SK-N-SH (cell line): Measurements from ENCODE around the gene NPAS3. TPM values are rescaled to one million over a fixed set of nuclear protein-coding genes. Genes with fewer than 3 reads are reported as not detected.

Source experiments
- CTCF ChIA-PET: fragments of 300-600, 350-600 bp; formaldehyde crosslinking; extraction: SDS; loops from one replicate; lab custom pipeline; 2021; lab: Yijun Ruan, JAX
- POLR2A ChIA-PET: fragments of 350-600 bp; sonication (Branson Sonifier 250); formaldehyde crosslinking; extraction: SDS; loops from one replicate; lab custom pipeline; 2020; ENCODE audit warnings: antibody characterized with exemption, inconsistent platforms; lab: Yijun Ruan, JAX
- DNase-seq: peaks from one replicate; pipeline ENCODE4 v3.0.0; 2012
- H2AFZ ChIP-seq: fragments of 200-600 bp; sonication (generic); 2 replicates; pipeline ENCODE4 v1.8.1; 2016; ENCODE audit warnings: antibody characterized with exemption, mild to moderate bottlenecking, low read depth
- H3F3A ChIP-seq: fragments of 200-600 bp; sonication (generic); replicated peaks from 2 replicates; pipeline ENCODE3; 2016; ENCODE audit warnings: antibody characterized with exemption, mild to moderate bottlenecking; ENCODE audit not compliant: insufficient read depth
- H3K27ac ChIP-seq, 2 experiments: fragments of 200-500 bp in 1 of 2; fragments of 200-600 bp in 1 of 2; sonication (Bioruptor generic) in 1 of 2; sonication (generic), shearing (Covaris generic) in 1 of 2; 2 replicates each; pipeline versions ENCODE4 v1.5.1 to v1.6.1; 2014 to 2016; ENCODE audit warnings: low read depth in 2 of 2, inconsistent platforms in 1 of 2, low read length in 1 of 2, mild to moderate bottlenecking in 1 of 2, mixed read lengths in 1 of 2
- H3K27me3 ChIP-seq: fragments of 200-600 bp; sonication (generic), shearing (Covaris generic); 2 replicates; pipeline ENCODE4 v1.6.1; 2016; ENCODE audit warnings: mixed run types; ENCODE audit not compliant: insufficient read depth
- H3K36me3 ChIP-seq, 2 experiments: fragments of 200-500 bp in 1 of 2; fragments of 200-600 bp in 1 of 2; sonication (Bioruptor generic) in 1 of 2; sonication (generic) in 1 of 2; replicated peaks in 1 of 2; 2 replicates each; pipeline versions ENCODE3 to v1.5.1; 2014 to 2016; ENCODE audit warnings: low read length in 1 of 2, mild to moderate bottlenecking in 1 of 2; ENCODE audit not compliant: insufficient read depth in 2 of 2, control insufficient read depth in 1 of 2
- H3K4me1 ChIP-seq, 2 experiments: fragments of 200-500 bp in 1 of 2; fragments of 200-600 bp in 1 of 2; sonication (Bioruptor generic) in 1 of 2; sonication (generic), shearing (Covaris generic) in 1 of 2; 2 replicates each; pipeline versions ENCODE4 v1.5.1 to v1.6.1; 2014 to 2016; ENCODE audit warnings: low read depth in 1 of 2, low read length in 1 of 2, mixed run types in 1 of 2; ENCODE audit not compliant: insufficient read depth in 2 of 2, control insufficient read depth in 1 of 2
- H3K4me2 ChIP-seq: fragments of 200-600 bp; sonication (generic), shearing (Covaris generic); 2 replicates; pipeline ENCODE4 v1.6.1; 2017; ENCODE audit warnings: mixed run types
- H3K4me3 ChIP-seq, 2 experiments: fragments of 200-500 bp in 1 of 2; fragments of 200-600 bp in 1 of 2; sonication (Bioruptor generic) in 1 of 2; sonication (generic), shearing (Covaris generic) in 1 of 2; 2 replicates each; pipeline versions ENCODE4 v1.5.1 to v1.8.1; 2014 to 2016; ENCODE audit warnings: low read depth in 2 of 2, inconsistent platforms in 1 of 2, low read length in 1 of 2, mild to moderate bottlenecking in 1 of 2, mixed read lengths in 1 of 2, moderate library complexity in 1 of 2
- H3K79me2 ChIP-seq: fragments of 200-600 bp; sonication (generic); 2 replicates; pipeline ENCODE4 v1.8.1; 2017; ENCODE audit warnings: mild to moderate bottlenecking; ENCODE audit not compliant: insufficient read depth
- H3K9ac ChIP-seq: fragments of 200-600 bp; sonication (generic); 2 replicates; pipeline ENCODE4 v1.6.1; 2017; ENCODE audit warnings: mixed run types
- H3K9me2 ChIP-seq: fragments of 200-600 bp; sonication (generic); 2 replicates; pipeline ENCODE4 v1.6.1; 2017; ENCODE audit warnings: mixed run types
- H3K9me3 ChIP-seq: fragments of 200-600 bp; sonication (generic); 2 replicates; pipeline ENCODE4 v1.6.1; 2017; ENCODE audit warnings: mixed run types, mild to moderate bottlenecking, moderate library complexity
- H4K20me1 ChIP-seq: fragments of 200-600 bp; sonication (generic); 2 replicates; pipeline ENCODE4 v1.6.1; 2017; ENCODE audit warnings: mild to moderate bottlenecking, mixed run types; ENCODE audit not compliant: insufficient read depth
- FOSL2 ChIP-seq: IDR thresholded peaks from 2 replicates; pipeline ENCODE4 v1.4.0; 2012; ENCODE audit warnings: low read depth, mild to moderate bottlenecking, moderate library complexity, borderline replicate concordance
- FOXJ3 ChIP-seq: sonication (generic); formaldehyde crosslinking; IDR thresholded peaks from 2 replicates; pipeline ENCODE4 v1.5.1; 2020; ENCODE audit warnings: mild to moderate bottlenecking, missing genetic modification reagents
- GABPA ChIP-seq: IDR thresholded peaks from 2 replicates; pipeline ENCODE4 v1.4.0; 2012; ENCODE audit warnings: low read depth, mild to moderate bottlenecking
- IRF3 ChIP-seq: fragments of 150-350 bp; IDR thresholded peaks from 2 replicates; pipeline ENCODE4 v1.6.1; 2016; ENCODE audit warnings: mild to moderate bottlenecking, low read depth, low read length
- MEF2A ChIP-seq: IDR thresholded peaks from 2 replicates; pipeline ENCODE4 v1.4.0; 2012; ENCODE audit warnings: low read depth, borderline replicate concordance
- NRF1 ChIP-seq: IDR thresholded peaks from 2 replicates; pipeline ENCODE4 v1.6.1; 2012; ENCODE audit warnings: low read depth, mild to moderate bottlenecking, low read length
- RAD21 ChIP-seq: IDR thresholded peaks from 2 replicates; pipeline ENCODE4 v1.6.1; 2012; ENCODE audit warnings: mild to moderate bottlenecking, low read length
- RCOR1 ChIP-seq: fragments of 150-350 bp; IDR thresholded peaks from 2 replicates; pipeline ENCODE4 v1.6.1; 2017; ENCODE audit warnings: antibody characterized with exemption, low read length
- REST ChIP-seq: IDR thresholded peaks from 2 replicates; pipeline ENCODE4 v1.6.1; 2012; ENCODE audit warnings: mild to moderate bottlenecking, low read depth, low read length, moderate library complexity
- RXRA ChIP-seq: IDR thresholded peaks from 2 replicates; pipeline ENCODE4 v1.4.0; 2012; ENCODE audit warnings: low read depth, mild to moderate bottlenecking, borderline replicate concordance
- SIN3A ChIP-seq: IDR thresholded peaks from 2 replicates; pipeline ENCODE4 v1.6.1; 2012; ENCODE audit warnings: low read depth, mild to moderate bottlenecking, low read length, moderate library complexity, borderline replicate concordance
- SMC3 ChIP-seq: IDR thresholded peaks from 2 replicates; pipeline ENCODE4 v1.6.1; 2012; ENCODE audit warnings: low read depth, low read length, improper control_type of control experiment
- TEAD4 ChIP-seq: IDR thresholded peaks from 2 replicates; pipeline ENCODE4 v1.4.0; 2012; ENCODE audit warnings: mild to moderate bottlenecking, borderline replicate concordance; ENCODE audit not compliant: insufficient read depth
- USF1 ChIP-seq: IDR thresholded peaks from 2 replicates; pipeline ENCODE4 v1.4.0; 2012; ENCODE audit warnings: low read depth, borderline replicate concordance
- YY1 ChIP-seq: IDR thresholded peaks from 2 replicates; pipeline ENCODE4 v1.4.0; 2012; ENCODE audit warnings: low read depth, mild to moderate bottlenecking
- WGBS: methylation state at CpG from one replicate; pipeline ENCODE4 v1.1.6; 2017; ENCODE audit warnings: low lambda C conversion rate; 5-methylcytosine and 5-hydroxymethylcytosine counted together
- polyA plus RNA-seq, 3 experiments: library from polyadenylated mRNA; depleted of rRNA; stranded (reverse); fragments of >200 nt; gene quantifications; 2 replicates each; pipeline ENCODE4 v1.2.3, GENCODE V29; 2012

The NPAS3 gene
- polyA plus RNA-seq, 1 of the 3 experiments (the other 2 are of a cell fraction) = 4.3 TPM

- TF ChIP-seq REST (no peak), SMC3 (no peak), FOSL2 (no peak), GABPA (no peak), YY1 (no peak), IRF3 (no peak), SIN3A (no peak)
Measured at GRCh38 chr14:33291529-33292104, 352.9 kb downstream of the NPAS3 start (continued).

GRCh38 chr14:33294419-33294818 lies 355.7 kb downstream of the NPAS3 start:
- Histone ChIP-seq H3K9me3 (no peaks in the 10 kb centered on the region), H3K36me3 (no peaks in the 10 kb centered on the region), H3K4me2 (no peak overlapping the region), H3K9me2 (no peaks in the 10 kb centered on the region), H4K20me1 (no peaks in the 10 kb centered on the region), H3K27me3 (no peaks in the 10 kb centered on the region), H3K4me1 (no peaks in the 10 kb centered on the region; a peak in 1 of 4 replicates)
- CTCF ChIA-PET = interaction anchor here (0.7 kb wide), 1 partner anchor 417 kb away, joined by 3 read pairs; no protein-coding TSS in a partner anchor
- POLR2A ChIA-PET = no interaction called here
- no peak for TF ChIP-seq RXRA
- no peak for TF ChIP-seq USF1
- no peak for TF ChIP-seq REST
- no peak for TF ChIP-seq TEAD4
- no peak for TF ChIP-seq RCOR1
- TF ChIP-seq FOXJ3 (CRISPR knock-in tag) = no peak
- no peak for TF ChIP-seq MEF2A
- TF ChIP-seq NRF1 = no peak
- TF ChIP-seq GABPA = no peak
- TF ChIP-seq SIN3A = no peak
- TF ChIP-seq RAD21 = no peak
- TF ChIP-seq, all 33 proteins: peak for 0
- WGBS = 93% methylated on average over 2 of the region's 2 CpGs
- H3K79me2 ChIP-seq = no peaks in the 10 kb centered on the region
- H3K4me3 ChIP-seq = no peak overlapping the region
- H3K27ac ChIP-seq = no peak overlapping the region
- no peak overlapping the region for H2AFZ ChIP-seq
- no peak overlapping the region for H3K9ac ChIP-seq
- no peaks in the 10 kb centered on the region for H3F3A ChIP-seq
- DNase-seq = no peak
